IMR-90 (cell line): ENCODE data around the gene NOX4.
"Not testable (repeated sequence)": the region's sequence is repeated elsewhere in the genome, so short reads cannot be mapped to it uniquely, and the experiment has no call there.

ENCODE experiments used
- CHD1 ChIP-seq: IDR thresholded peaks from 2 replicates; pipeline ENCODE4 v1.6.1; 2012; ENCODE audit warnings: low read depth, low read length, improper control_type of control experiment
- CTCF ChIP-seq: conservative IDR thresholded peaks from 2 replicates; pipeline ENCODE4 v1.5.1; 2012; ENCODE audit warnings: mild to moderate bottlenecking, low read depth, low read length, improper control_type of control experiment
- MAFK ChIP-seq: IDR thresholded peaks from 2 replicates; pipeline ENCODE4 v1.6.1; 2012; ENCODE audit warnings: low read depth, low read length, improper control_type of control experiment
- MAZ ChIP-seq: IDR thresholded peaks from 2 replicates; pipeline ENCODE4 v1.6.1; 2012; ENCODE audit warnings: low read depth, mild to moderate bottlenecking, low read length, improper control_type of control experiment, moderate library complexity, borderline replicate concordance
- MXI1 ChIP-seq: IDR thresholded peaks from 2 replicates; pipeline ENCODE4 v1.6.1; 2012; ENCODE audit warnings: low read depth, mild to moderate bottlenecking, low read length, moderate library complexity, borderline replicate concordance
- POLR2A ChIP-seq: IDR thresholded peaks from 2 replicates; pipeline ENCODE4 v1.6.1; 2012; ENCODE audit warnings: mild to moderate bottlenecking, low read depth, low read length
- RAD21 ChIP-seq: IDR thresholded peaks from 2 replicates; pipeline ENCODE4 v1.6.1; 2012; ENCODE audit warnings: low read length, improper control_type of control experiment

GRCh38 chr11:89354513-89354912 is 136.7 kb downstream of the NOX4 start:
- not testable (repeated sequence) for TF ChIP-seq CTCF, CHD1, MAZ, MXI1, RAD21, MAFK, POLR2A
